Esophagus squamous epithelium (tissue), 5 donors: ENCODE results near the gene FAM83D. TPM values are rescaled to one million over a fixed set of nuclear protein-coding genes. Genes with fewer than 3 reads are reported as not detected.
A peak's percentile ranks its signal among the peaks of the same experiment; 100 is the strongest.

Source experiments
- DNase-seq: peaks from one replicate; lab custom pipeline; 2025; lab: John Stamatoyannopoulos, UW
- H3K27ac ChIP-seq, 4 donors: fragments of 200-600 bp; sonication (generic); one replicate each; pipeline ENCODE4 v1.5.1; 2016 to 2019; ENCODE audit warnings: mild to moderate bottlenecking in 1 of 4
- H3K27me3 ChIP-seq, 4 donors: fragments of 200-600 bp; sonication (generic); 1 replicate in 3 of 4; 2 replicates in 1 of 4; pipeline versions ENCODE4 v1.5.1 to v1.6.0; 2017 to 2021; ENCODE audit warnings: antibody characterized with exemption in 1 of 4
- H3K36me3 ChIP-seq, 3 donors: fragments of 200-600 bp; sonication (generic); one replicate each; pipeline ENCODE4 v1.5.1; 2016 to 2019
- H3K4me1 ChIP-seq, 3 donors: fragments of 200-600 bp; sonication (generic); one replicate each; pipeline ENCODE4 v1.5.1; 2017 to 2019
- H3K4me3 ChIP-seq, 4 donors: fragments of 200-600 bp; sonication (generic); 1 replicate in 3 of 4; 2 replicates in 1 of 4; pipeline ENCODE4 v1.5.1; 2016 to 2019; ENCODE audit warnings: mild to moderate bottlenecking in 2 of 4, moderate library complexity in 1 of 4
- H3K9me3 ChIP-seq, 3 donors: fragments of 200-600 bp; sonication (generic); one replicate each; pipeline ENCODE4 v1.5.1; 2016 to 2019
- CTCF ChIP-seq, 6 experiments: fragments of 450-650 bp in 4 of 6; fragments of 200-600 bp in 2 of 6; sonication (generic) in 2 of 6; IDR thresholded peaks; one replicate each; pipeline ENCODE4 v1.5.1; 2016 to 2019; ENCODE audit warnings: antibody characterized with exemption in 6 of 6, mild to moderate bottlenecking in 4 of 6, moderate library complexity in 4 of 6
- POLR2A ChIP-seq, 4 donors: fragments of 450-650 bp; IDR thresholded peaks; one replicate each; pipeline ENCODE4 v1.6.1; 2017; ENCODE audit warnings: antibody characterized with exemption in 4 of 4, mild to moderate bottlenecking in 4 of 4, moderate library complexity in 3 of 4
- WGBS, 2 donors: methylation state at CpG; one replicate each; pipeline ENCODE4 v1.1.5; 2018; 5-methylcytosine and 5-hydroxymethylcytosine counted together
- intact Hi-C: fragments of 100-400 bp; cut with DNase I; formaldehyde crosslinking; loops from one replicate; pipeline ENCODE4 v1.15.0; 2022
- total RNA-seq, 4 donors: library from RNA; depleted of rRNA; stranded (reverse); fragments of >200 nt; gene quantifications; one replicate each; pipeline ENCODE4 v1.1.0, GENCODE V29; 2016
- donor health status: DM: yes; HTN: yes; CAD: no.

Gene FAM83D
- total RNA-seq, 4 donors from 2014 or later: 53.8 to 105 (median 81.9) TPM

GRCh38 chr20:38961530-38962043 is 35.4 kb downstream of the FAM83D start:
- peak overlapping the region; percentile 97 to 99 (median 98) for H3K27ac ChIP-seq
- TF ChIP-seq CTCF (IDR thresholded peaks at IDR 0.05) (no peak), POLR2A (IDR thresholded peaks at IDR 0.05) (no peak)
- 8 to 11% methylated on average over 11 to 16 of the region's 16 CpGs for WGBS, 2 donors
- no peaks in the 10 kb centered on the region for H3K27me3 ChIP-seq
- intact Hi-C loops: no loop called here
- H3K4me3 ChIP-seq: peak overlapping the region; percentile 91 to 97 (median 95)
- H3K36me3 ChIP-seq: peaks cover 0 to 10% (median 0%) of the 10 kb centered on the region in 3 donors
- H3K4me1 ChIP-seq: peaks cover 0 to 28% (median 3%) of the 10 kb centered on the region in 3 donors
- DNase-seq: no peak
- H3K9me3 ChIP-seq: no peaks in the 10 kb centered on the region

GRCh38 chr20:38962044-38962927 is 36.1 kb downstream of the FAM83D start, which contains the start of gene DHX35:
TSS of gene DHX35 (plus strand) at chr20:38962344. CDS start at chr20:38962368, 24 bp downstream.
- intact Hi-C loops: no loop called here
- Histone ChIP-seq H3K36me3 (peaks cover 0 to 10% (median 0%) of the 10 kb centered on the region in 3 donors), H3K4me3 (peak within 1 kb of the TSS; percentile 91 to 97 (median 95)), H3K27ac (peak within 1 kb of the TSS; percentile 97 to 99 (median 98)), H3K4me1 (peaks cover 0 to 29% (median 3%) of the 10 kb centered on the region in 3 donors), H3K9me3 (no peaks in the 10 kb centered on the region), H3K27me3 (no peaks in the 10 kb centered on the region)
- TF ChIP-seq CTCF (IDR thresholded peaks at IDR 0.05): peak in 2 of 6 experiments; percentile 9 to 53
- peak in 3 of 4 donors; percentile 27 to 54 (median 36) for TF ChIP-seq POLR2A (IDR thresholded peaks at IDR 0.05)
- 0 to 2% methylated on average over 10 to 30 of the region's 70 CpGs for WGBS, 2 donors
- DNase-seq: peak; percentile 85

- intact Hi-C loops: no loop called here
- WGBS, 2 donors: 1 to 4% methylated on average over 5 of the region's 5 CpGs
- H3K27me3 ChIP-seq: no peaks in the 10 kb centered on the region
Measured at GRCh38 chr20:38962928-38963401, 36.7 kb downstream of the FAM83D start.

GRCh38 chr20:38963745-38964144 is 37.5 kb downstream of the FAM83D start:
- Histone ChIP-seq H3K27ac (no peak overlapping the region), H3K4me1 (peaks cover 3 to 37% (median 7%) of the 10 kb centered on the region in 3 donors), H3K9me3 (no peaks in the 10 kb centered on the region), H3K36me3 (peaks cover 0 to 10% (median 3%) of the 10 kb centered on the region in 3 donors), H3K4me3 (no peak overlapping the region), H3K27me3 (no peaks in the 10 kb centered on the region)
- no peak for DNase-seq
- intact Hi-C loops: no loop called here
- TF ChIP-seq POLR2A (IDR thresholded peaks at IDR 0.05) (no peak), CTCF (IDR thresholded peaks at IDR 0.05) (no peak)

More at GRCh38 chr20:38962928-38963401, 36.7 kb downstream of the FAM83D start:
- Histone ChIP-seq H3K4me3 (peak overlapping the region; percentile 91 to 97 (median 95)), H3K9me3 (no peaks in the 10 kb centered on the region), H3K27ac (peak overlapping the region; percentile 97 to 99 (median 98)), H3K4me1 (peaks cover 2 to 29% (median 3%) of the 10 kb centered on the region in 3 donors), H3K36me3 (peaks cover 0 to 10% (median 2%) of the 10 kb centered on the region in 3 donors)
- TF ChIP-seq POLR2A (IDR thresholded peaks at IDR 0.05) (no peak), CTCF (IDR thresholded peaks at IDR 0.05) (no peak)
- DNase-seq: no peak
